Natural killer cell treated with Interleukin-12 subunit alpha and Interleukin-12 subunit beta and Interleukin-15 and Interleukin-18, amount 100 ng/mL, for 72 hours (primary cell): Measurements from ENCODE around the gene TMOD3. TPM values are rescaled to one million over a fixed set of nuclear protein-coding genes. Genes with fewer than 3 reads are reported as not detected.
A peak's percentile ranks its signal among the peaks of the same experiment; 100 is the strongest.

Source experiments
- ATAC-seq, 2 donors: fragments of 150-1000 bp; cut with Tn5 transposase in 1 of 2; sonication (Bioruptor Pico), chemical (Tn5 transposase) in 1 of 2; 2 replicates each; pipeline ENCODE4 v1.10.0; 2021
- DNase-seq: peaks from one replicate; pipeline ENCODE4 v3.0.0; 2022; ENCODE audit warnings: low spot score
- H3K27ac Mint-ChIP-seq, 2 donors: 1 replicate in 1 of 2; 2 replicates in 1 of 2; pipeline ENCODE4 v1.8.0; 2022; ENCODE audit warnings: mixed read lengths in 2 of 2, mild to moderate bottlenecking in 1 of 2, moderate library complexity in 1 of 2
- H3K27me3 Mint-ChIP-seq, 2 donors: 1 replicate in 1 of 2; 2 replicates in 1 of 2; pipeline ENCODE4 v1.8.0; 2022; ENCODE audit warnings: mixed read lengths in 2 of 2
- H3K36me3 Mint-ChIP-seq: one replicate; pipeline ENCODE4 v1.8.0; 2022; ENCODE audit warnings: mixed read lengths
- H3K4me1 Mint-ChIP-seq, 2 donors: 1 replicate in 1 of 2; 2 replicates in 1 of 2; pipeline ENCODE4 v1.8.0; 2022; ENCODE audit warnings: low read depth in 2 of 2, mixed read lengths in 2 of 2, mild to moderate bottlenecking in 1 of 2
- H3K4me3 Mint-ChIP-seq: one replicate; pipeline ENCODE4 v1.8.0; 2022; ENCODE audit warnings: mixed read lengths
- H3K9me3 Mint-ChIP-seq: 2 replicates; pipeline ENCODE4 v1.8.0; 2022; ENCODE audit warnings: mixed read lengths
- total RNA-seq, 2 donors: library from RNA; stranded (reverse); gene quantifications; one replicate each; pipeline ENCODE4 v1.2.3, GENCODE V29; 2022

The TMOD3 gene
- total RNA-seq, 2 donors from 2014 or later, result 55.4 to 63.5 TPM

- peaks cover 3% of the 10 kb centered on the region for H3K9me3 Mint-ChIP-seq
- H3K27ac Mint-ChIP-seq, result no peak overlapping the region
- DNase-seq (no peak), ATAC-seq (peak; percentile 78 to 82)
- H3K36me3 Mint-ChIP-seq, result peaks cover 15% of the 10 kb centered on the region
- no peaks in the 10 kb centered on the region for H3K27me3 Mint-ChIP-seq
- peaks cover 45 to 48% of the 10 kb centered on the region in 2 donors for H3K4me1 Mint-ChIP-seq
- peak overlapping the region; percentile 41 for H3K4me3 Mint-ChIP-seq
These were observed 32.3 kb downstream of the TMOD3 start for GRCh38 chr15:51861557-51862359.

GRCh38 chr15:51863131-51863530 is 33.7 kb downstream of the TMOD3 start:
- ATAC-seq (no peak), DNase-seq (no peak)
- H3K27ac Mint-ChIP-seq, result peak overlapping the region in 1 of 2 donors; percentile 14
- peaks cover 3% of the 10 kb centered on the region for H3K9me3 Mint-ChIP-seq
- peaks cover 15% of the 10 kb centered on the region for H3K36me3 Mint-ChIP-seq
- H3K4me1 Mint-ChIP-seq, result peaks cover 42 to 46% of the 10 kb centered on the region in 2 donors
- no peak overlapping the region for H3K4me3 Mint-ChIP-seq
- H3K27me3 Mint-ChIP-seq, result no peaks in the 10 kb centered on the region

GRCh38 chr15:51864408-51865056 is 35.1 kb downstream of the TMOD3 start:
- ATAC-seq (no peak), DNase-seq (no peak)
- Mint-ChIP-seq H3K27ac (peak overlapping the region in 1 of 2 donors; percentile 13), H3K9me3 (peaks cover 3% of the 10 kb centered on the region), H3K4me1 (peaks cover 42% of the 10 kb centered on the region in 2 donors), H3K27me3 (no peaks in the 10 kb centered on the region), H3K36me3 (peaks cover 19% of the 10 kb centered on the region), H3K4me3 (no peak overlapping the region)

- Mint-ChIP-seq H3K27ac (no peak overlapping the region), H3K4me3 (no peak overlapping the region), H3K27me3 (no peaks in the 10 kb centered on the region), H3K36me3 (peaks cover 19% of the 10 kb centered on the region), H3K4me1 (peaks cover 35 to 36% of the 10 kb centered on the region in 2 donors), H3K9me3 (no peaks in the 10 kb centered on the region)
- no peak for DNase-seq
- no peak for ATAC-seq
These were observed 35.9 kb downstream of the TMOD3 start for GRCh38 chr15:51865317-51865716.

GRCh38 chr15:51866161-51866560 is 36.7 kb downstream of the TMOD3 start:
- Mint-ChIP-seq H3K27me3 (no peaks in the 10 kb centered on the region), H3K4me1 (peaks cover 29 to 32% of the 10 kb centered on the region in 2 donors), H3K4me3 (no peak overlapping the region), H3K9me3 (no peaks in the 10 kb centered on the region), H3K27ac (no peak overlapping the region), H3K36me3 (peaks cover 27% of the 10 kb centered on the region)
- no peak for ATAC-seq
- no peak for DNase-seq

GRCh38 chr15:51866751-51867150 is 37.3 kb downstream of the TMOD3 start:
- Mint-ChIP-seq H3K27me3 (no peaks in the 10 kb centered on the region), H3K9me3 (no peaks in the 10 kb centered on the region), H3K4me1 (peaks cover 23 to 28% of the 10 kb centered on the region in 2 donors), H3K4me3 (no peak overlapping the region), H3K27ac (no peak overlapping the region), H3K36me3 (peaks cover 28% of the 10 kb centered on the region)
- ATAC-seq (no peak), DNase-seq (no peak)

- H3K4me3 Mint-ChIP-seq, result no peak overlapping the region
- no peak for ATAC-seq
- H3K4me1 Mint-ChIP-seq, result peaks cover 6 to 17% of the 10 kb centered on the region in 2 donors
- no peak for DNase-seq
- H3K27ac Mint-ChIP-seq, result no peak overlapping the region
- H3K9me3 Mint-ChIP-seq, result no peaks in the 10 kb centered on the region
- peaks cover 19% of the 10 kb centered on the region for H3K36me3 Mint-ChIP-seq
- H3K27me3 Mint-ChIP-seq, result no peaks in the 10 kb centered on the region
These were observed 39.6 kb downstream of the TMOD3 start for GRCh38 chr15:51869060-51869421.

- Mint-ChIP-seq H3K4me3 (no peak overlapping the region), H3K9me3 (no peaks in the 10 kb centered on the region), H3K36me3 (peaks cover 18% of the 10 kb centered on the region), H3K4me1 (peaks cover 0 to 7% of the 10 kb centered on the region in 2 donors), H3K27ac (no peak overlapping the region), H3K27me3 (no peaks in the 10 kb centered on the region)
- no peak for DNase-seq
- ATAC-seq, result no peak
These were observed 41.3 kb downstream of the TMOD3 start for GRCh38 chr15:51870774-51871173.

GRCh38 chr15:51874751-51875644 is 45.5 kb downstream of the TMOD3 start:
- DNase-seq (no peak), ATAC-seq (no peak)
- Mint-ChIP-seq H3K9me3 (no peaks in the 10 kb centered on the region), H3K36me3 (peaks cover 13% of the 10 kb centered on the region), H3K4me3 (no peak overlapping the region), H3K4me1 (peaks cover 7 to 15% of the 10 kb centered on the region in 2 donors), H3K27me3 (no peaks in the 10 kb centered on the region), H3K27ac (no peak overlapping the region)

GRCh38 chr15:51876169-51876568 is 46.7 kb downstream of the TMOD3 start:
- ATAC-seq, result no peak
- Mint-ChIP-seq H3K27ac (no peak overlapping the region), H3K36me3 (peaks cover 5% of the 10 kb centered on the region), H3K9me3 (no peaks in the 10 kb centered on the region), H3K4me1 (peaks cover 11 to 15% of the 10 kb centered on the region in 2 donors), H3K27me3 (no peaks in the 10 kb centered on the region), H3K4me3 (no peak overlapping the region)
- no peak for DNase-seq

- H3K27me3 Mint-ChIP-seq, result no peaks in the 10 kb centered on the region
- H3K4me1 Mint-ChIP-seq, result peaks cover 12 to 15% of the 10 kb centered on the region in 2 donors
- peaks cover 4% of the 10 kb centered on the region for H3K36me3 Mint-ChIP-seq
- H3K9me3 Mint-ChIP-seq, result no peaks in the 10 kb centered on the region
- H3K27ac Mint-ChIP-seq, result peak overlapping the region; percentile 51 to 63
- ATAC-seq (no peak), DNase-seq (no peak)
- no peak overlapping the region for H3K4me3 Mint-ChIP-seq
These were observed 49.3 kb downstream of the TMOD3 start for GRCh38 chr15:51878446-51879386.

- Mint-ChIP-seq H3K27ac (peak overlapping the region; percentile 51 to 63), H3K4me1 (peaks cover 15 to 18% of the 10 kb centered on the region in 2 donors), H3K36me3 (peaks cover 4% of the 10 kb centered on the region), H3K9me3 (no peaks in the 10 kb centered on the region), H3K27me3 (no peaks in the 10 kb centered on the region), H3K4me3 (no peak overlapping the region)
- no peak for DNase-seq
- ATAC-seq, result no peak
These were observed 50.1 kb downstream of the TMOD3 start for GRCh38 chr15:51879555-51879954.
